Measurements from ENCODE around the gene UTY.

Gene UTY

GRCh38 chrY:13398876-13399275 is 81.0 kb downstream of the UTY start:
- DNase-seq: no peak

DNA sequence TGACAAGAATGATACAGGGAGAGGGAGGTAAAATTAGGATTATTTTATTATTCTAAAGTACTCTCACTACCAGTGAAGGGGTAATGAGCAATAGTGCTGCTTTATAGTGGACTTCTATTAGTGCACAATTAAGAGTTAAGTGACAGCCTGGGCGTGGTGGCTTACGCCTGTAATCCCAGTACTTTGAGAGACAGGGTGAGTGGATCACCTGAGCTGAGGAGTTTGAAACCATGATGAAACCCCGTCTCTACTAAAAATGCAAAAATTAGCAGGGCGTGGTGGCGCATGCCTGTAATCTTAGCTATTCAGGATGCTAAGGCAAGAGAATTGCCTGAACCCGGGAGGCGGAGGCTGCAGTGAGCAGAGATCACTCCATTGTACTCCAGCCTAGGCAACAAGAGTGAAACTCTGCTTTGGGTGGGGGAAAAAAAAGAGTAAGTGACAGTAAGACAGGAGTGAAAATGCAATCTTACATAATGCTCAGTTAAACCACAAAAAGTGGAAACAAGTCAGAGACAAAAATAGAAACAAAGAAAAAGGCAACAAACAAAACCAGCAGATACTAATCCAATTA is 98.6 kb downstream of the UTY start:
- no peak for DNase-seq

DNA sequence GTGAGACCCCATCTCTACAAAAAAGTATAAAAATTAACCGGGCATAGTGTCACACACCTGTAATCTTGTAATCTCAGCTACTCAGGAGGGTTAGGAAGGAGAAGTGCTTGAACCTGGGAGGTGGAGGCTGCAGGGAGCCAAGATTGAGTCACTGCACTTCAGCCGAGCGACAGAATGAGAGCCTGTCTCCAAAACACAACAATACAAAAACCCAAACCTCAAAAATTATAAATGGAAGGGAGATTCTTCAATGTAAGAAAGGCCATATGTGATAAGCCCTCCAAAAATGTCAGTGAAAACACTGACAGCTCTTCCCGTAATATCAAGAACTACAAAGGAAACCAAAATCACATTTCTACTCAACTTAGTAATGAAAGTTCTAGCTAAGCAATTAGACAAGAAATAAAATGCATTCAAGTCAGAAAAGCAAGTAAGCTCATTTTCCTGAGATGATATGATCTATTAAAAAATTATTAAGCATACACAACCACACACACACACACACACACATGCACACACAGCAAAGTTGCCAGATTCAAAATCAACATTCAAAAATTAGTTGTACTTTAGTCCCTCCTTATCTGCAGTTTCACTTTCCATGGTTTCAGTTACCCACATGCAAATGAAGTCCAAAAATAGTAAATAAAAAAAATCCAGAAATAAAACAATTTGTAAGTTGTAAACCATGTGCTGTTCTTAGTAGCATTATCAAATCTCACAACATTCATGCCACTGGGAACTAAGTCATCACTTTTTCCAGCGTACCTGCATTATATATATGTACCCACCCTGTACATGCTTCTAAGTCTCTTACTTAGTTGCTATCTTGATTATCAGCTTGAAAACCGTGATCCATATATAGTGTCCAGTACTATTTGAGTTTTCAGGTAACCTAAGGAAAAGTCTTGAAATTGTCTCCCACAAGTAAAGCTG is 108.7 kb downstream of the UTY start:
- DNase-seq: no peak

- no peak for DNase-seq
Measured at GRCh38 chrY:13370245-13370644, 109.6 kb downstream of the UTY start.

DNA sequence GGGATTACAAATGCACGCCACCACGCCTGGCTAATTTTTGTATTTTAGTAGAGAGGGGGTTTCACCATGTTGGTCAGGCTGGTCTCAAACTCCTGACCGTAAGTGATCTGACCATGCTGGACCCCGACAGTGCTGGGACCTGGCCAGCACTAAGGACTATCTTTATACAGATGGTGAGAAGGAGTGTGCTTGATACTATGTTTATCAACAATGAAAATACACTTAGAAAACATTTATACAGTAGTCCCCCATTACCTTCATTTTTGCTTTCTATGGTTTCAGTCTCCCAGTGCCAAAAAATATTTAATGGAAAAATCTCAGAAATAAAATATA is 111.4 kb downstream of the UTY start:
- no peak for DNase-seq

DNA sequence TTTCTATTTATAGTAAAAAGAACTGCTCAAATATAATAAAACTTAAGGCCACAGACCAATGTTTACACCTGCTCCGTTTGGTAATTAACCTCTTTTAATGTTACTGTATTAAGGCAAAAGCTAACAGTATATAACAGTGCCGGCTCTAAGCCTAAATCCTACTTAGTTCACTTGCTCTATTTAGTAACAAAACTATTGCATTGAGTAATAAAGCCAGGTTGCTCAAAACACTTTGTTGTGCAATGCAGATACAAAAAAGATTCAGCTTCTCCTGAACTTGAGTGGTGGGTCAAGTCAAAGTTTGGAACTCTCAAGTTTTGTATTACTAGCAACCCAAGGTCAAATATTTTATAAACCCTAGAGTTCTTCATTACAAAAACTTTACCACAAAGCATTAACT is 116.2 kb downstream of the UTY start:
- DNase-seq: no peak

DNA sequence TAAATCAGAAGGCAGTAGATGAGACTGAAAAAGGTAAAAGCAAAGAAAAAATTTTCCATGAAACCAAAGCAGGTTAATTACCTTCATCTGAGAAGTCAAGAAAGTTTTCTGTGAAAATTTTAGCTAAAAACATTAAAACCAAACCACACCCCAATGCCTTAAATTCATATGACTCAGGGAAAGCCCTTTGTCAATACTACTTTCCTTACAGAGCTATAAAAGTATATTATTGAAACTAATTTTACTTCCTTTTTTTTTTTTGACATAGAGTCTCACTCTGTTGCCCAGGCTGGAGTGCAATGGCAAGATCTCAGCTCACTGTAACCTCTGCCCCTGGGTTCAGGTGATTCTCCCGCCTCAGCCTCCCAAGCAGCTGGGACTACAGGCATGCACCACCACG is 117.2 kb downstream of the UTY start:
- no peak for DNase-seq

DNA sequence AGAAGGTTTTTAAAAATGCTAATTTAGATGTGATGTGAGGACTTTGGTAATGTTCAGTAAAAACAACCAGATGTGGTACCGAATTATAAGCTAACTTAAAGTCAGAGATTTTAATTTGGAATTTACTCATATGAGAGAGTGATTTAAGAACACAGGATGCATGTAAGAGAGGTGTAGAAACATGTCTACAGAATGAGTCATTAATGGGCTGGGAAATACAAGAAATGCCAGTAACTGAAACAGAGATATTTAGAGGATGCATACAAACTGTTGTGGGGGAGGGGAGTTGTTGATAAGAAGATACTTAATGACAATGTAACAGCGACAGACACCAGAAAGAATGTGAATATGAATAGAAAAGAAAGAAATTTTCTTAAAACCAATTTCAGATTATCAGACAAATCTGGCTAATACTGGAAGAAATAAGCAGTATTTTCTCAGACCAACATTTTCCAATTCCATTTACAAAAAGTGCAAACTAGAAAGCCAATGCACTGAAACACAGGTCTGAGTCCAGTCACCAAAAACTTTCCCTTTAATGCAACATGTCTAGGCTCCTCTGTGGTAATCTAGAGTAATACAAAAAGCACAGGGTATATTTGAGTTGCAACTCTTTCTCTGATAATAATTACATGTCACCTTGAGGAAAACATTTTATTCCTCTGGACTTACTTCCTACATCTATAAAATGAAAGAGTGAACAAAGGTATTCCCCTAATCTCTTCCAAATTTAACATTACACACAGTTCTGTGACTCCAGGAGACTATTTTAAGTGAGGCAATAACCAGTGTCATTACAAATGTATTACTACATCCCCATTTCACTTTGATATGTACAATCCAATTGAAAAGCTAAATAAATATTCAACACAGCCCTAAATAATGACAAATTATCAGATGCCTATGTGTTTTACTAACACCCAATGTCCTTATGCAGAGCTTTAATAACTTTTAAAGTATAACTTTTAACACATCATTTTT is 117.9 kb downstream of the UTY start:
- no peak for DNase-seq

- DNase-seq: no peak
Measured at GRCh38 chrY:13351443-13351842, 128.4 kb downstream of the UTY start.

- no peak for DNase-seq
Measured at GRCh38 chrY:13347106-13347505, 132.7 kb downstream of the UTY start.

- DNase-seq: no peak
Measured at GRCh38 chrY:13345549-13345948, 134.3 kb downstream of the UTY start.

DNA sequence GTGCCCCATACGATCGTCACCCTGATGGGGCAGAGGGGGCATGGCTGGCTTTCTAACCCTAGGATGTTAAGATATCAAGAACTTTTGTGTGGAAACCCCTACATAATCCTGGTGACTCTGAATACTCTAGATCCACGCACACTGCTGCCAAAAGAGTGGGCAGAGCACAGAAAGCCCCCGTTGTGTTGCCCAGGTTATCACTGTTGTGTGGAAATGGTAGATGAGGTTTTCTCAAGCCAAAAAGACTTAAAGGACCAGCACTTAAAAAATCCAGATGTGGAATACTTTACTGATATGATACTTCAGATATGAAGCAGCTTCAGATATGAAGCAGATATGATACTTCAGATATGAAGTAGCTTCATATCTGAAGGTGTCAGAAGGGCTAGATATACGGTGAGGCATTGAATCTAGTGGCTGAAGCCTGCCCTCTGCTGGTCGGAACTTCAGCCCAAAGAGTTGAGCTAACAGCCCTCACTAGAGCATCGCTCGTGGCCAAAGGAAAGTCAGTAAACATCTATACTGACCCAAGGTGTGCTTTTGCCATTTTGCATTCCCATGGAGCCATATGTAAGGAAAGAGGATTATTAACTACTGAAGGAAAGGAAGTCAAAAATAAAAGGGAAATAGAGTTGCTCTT is 136.4 kb downstream of the UTY start:
- DNase-seq: peak; percentile 0

DNA sequence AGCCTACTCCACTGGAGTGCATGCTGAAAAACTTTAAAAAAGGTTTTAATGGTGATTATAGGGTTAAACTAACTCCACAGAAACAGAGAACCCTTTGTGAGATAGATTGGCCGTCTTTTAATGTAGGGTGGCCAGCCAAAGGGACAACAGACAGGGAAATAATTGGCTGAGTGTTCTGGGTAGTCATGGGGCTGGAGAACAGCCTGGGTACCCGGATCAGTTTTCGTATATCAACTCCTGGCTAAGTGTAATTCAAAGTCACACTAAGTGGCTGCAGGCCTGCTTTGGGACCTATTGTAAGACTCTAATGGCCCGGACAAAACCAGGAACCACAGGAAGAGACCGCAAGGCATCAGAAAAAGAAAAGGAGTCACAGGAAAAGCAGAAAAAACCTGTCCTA is 139.9 kb downstream of the UTY start:
- no peak for DNase-seq

- no peak for DNase-seq
Measured at GRCh38 chrY:13339381-13339780, 140.5 kb downstream of the UTY start.

DNA sequence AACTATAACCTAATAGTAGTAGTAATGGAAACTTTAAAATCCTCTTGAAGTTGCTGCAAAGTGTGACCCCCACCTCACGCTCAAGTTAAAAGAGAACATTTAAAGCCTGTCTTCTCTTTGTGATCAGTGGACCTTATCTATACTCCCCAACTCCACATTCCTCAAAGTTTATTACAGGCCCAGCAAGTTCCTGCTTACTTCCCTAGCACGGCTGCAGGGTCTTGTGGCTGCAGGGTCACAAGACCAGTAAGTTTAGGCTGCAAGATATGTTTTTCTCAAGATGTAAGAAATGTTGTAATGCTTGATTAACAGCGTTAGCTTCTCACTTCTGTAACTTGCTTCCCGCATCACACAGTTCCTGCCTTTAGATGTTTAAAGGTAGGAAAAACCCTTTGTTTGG is 141.1 kb downstream of the UTY start:
- DNase-seq: no peak

DNA sequence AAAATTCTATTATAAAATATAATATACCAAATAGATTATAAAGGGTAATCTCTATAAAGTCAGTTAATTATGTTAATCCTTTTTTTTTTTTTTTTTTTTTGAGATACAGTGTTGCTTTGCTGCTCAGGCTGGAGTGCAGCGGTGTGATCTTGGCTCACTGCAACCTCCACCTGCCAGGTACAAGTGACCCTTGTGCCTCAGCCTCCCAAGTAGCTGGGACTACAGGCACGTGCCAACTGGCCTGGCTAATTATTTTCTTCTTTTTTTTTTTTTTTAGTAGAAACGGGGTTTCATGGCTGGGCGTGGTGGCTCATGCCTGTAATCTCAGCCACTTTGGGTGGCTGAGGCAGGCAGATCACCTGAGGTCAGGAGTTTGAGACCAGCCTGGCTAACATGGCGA is 141.9 kb downstream of the UTY start:
- DNase-seq: no peak

- DNase-seq: no peak
Measured at GRCh38 chrY:13333791-13334190, 146.0 kb downstream of the UTY start.

DNA sequence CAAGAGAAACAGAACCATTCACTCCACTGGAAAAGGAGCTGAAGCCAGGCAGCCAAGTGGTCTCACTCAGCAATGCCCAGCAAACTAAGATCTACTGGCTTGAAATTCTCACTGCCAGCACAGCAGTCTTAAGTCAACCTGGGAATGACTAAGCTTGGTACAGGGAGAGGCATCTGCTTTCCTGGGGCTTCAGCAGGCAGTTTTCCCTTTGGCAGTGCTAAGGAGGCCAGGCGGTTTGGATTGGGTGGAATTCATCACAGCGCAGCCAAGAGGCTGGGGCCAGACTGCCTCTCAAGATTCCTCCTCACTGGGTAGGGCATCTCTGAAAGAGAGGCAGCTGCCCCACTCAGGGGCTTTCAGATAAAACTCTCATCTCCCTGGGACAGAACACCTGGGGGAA is 149.2 kb downstream of the UTY start:
- DNase-seq: no peak

DNA sequence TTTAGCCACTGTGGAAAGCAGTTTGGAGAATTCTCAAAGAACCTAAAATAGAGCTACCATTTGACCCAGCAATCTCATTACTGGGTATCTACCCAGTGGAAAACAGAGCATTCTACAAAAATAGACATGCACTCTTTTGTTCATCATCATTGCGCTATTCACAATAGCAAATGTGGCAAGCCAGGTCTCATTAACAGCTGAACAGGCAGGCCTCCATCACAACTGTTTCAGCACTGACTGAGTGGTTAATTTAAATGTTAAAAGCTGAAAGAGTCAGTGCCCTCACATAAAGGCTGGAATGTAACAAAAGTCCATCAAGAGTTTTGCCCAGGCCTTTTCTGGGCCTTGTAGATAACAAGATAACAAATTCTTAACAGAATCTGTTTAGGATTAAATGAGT is 166.9 kb downstream of the UTY start:
- DNase-seq: no peak

DNA sequence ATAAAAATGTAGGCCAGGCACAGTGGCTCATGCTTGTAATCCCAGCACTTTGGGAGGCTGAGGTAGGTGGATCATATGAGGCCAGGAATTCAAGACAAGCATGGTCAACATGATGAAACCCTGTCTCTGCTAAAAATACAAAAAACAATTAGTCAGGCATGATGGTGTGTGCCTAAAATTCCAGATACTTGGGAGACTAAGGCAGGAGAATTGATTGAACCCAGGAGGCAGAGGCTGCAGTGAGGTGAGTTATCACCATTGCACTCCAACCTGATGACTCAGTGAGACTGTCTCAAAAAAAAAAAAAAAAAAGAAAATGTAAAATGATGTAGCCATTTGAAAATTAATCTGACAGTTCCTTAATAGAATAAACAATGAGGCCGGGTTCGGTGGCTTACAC is 171.9 kb downstream of the UTY start:
- no peak for DNase-seq

DNA sequence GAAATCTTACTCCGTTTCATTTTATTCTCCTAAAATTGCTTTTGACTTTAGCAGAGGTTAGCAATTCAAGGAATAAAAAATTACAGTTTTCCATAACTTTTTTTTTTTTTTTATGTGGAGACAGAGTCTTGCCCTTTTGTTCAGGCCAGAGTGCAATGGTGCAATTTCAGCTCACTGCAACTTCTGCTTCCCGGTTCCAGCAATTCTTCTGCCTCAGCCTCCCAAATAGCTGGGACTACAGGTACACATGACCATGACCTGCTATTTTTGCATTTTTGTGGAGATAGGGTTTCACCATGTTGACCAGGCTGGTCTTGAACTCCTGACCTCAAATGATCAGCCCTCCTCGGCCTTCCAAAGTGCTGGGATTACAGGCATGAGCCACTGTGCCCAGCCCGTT is 179.0 kb downstream of the UTY start:
- DNase-seq: no peak

DNA sequence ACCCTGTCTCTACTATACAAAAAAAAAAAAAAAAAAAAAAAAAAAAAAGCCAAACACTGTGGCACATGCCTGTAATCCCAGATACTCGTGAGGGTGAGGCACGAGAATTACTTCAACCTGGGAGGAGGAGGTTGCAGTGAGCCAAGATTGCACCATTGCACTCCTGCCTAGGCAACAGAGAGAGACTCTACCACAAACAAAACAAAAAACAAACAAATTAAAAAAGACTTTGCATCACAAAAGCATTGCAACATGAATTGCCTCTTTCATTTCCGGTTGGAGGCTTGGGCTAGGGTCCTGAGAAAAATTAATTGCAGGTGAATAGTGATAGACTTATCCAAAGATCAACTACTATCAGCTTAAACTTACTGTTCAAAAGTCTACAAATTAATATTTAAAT is 180.4 kb downstream of the UTY start:
- DNase-seq: no peak

Data from NCI-H526 treated with DMSO at 0.1 percent for 48 hours (cell line).